Endometrial microvascular endothelial cells (primary cell): ENCODE data around the gene CTXN3. TPM values are rescaled to one million over a fixed set of nuclear protein-coding genes. Genes with fewer than 3 reads are reported as not detected.

Source experiments
- in situ Hi-C: cut with HindIII; loops from 2 replicates; pipeline ENCODE4 v1.10.0; 2017; ENCODE audit warnings: low sequenced_read_pairs, low pct_unique_long_range_greater_than_20kb; ENCODE audit errors: inconsistent ontology term
- total RNA-seq: library from RNA; depleted of rRNA; stranded (reverse); fragments of >200 nt; gene quantifications from one replicate; pipeline ENCODE4 v1.2.3, GENCODE V29; 2015; ENCODE audit errors: inconsistent ontology term

Gene CTXN3
- total RNA-seq, 1 donor from 2014 or later, result not detected

DNA sequence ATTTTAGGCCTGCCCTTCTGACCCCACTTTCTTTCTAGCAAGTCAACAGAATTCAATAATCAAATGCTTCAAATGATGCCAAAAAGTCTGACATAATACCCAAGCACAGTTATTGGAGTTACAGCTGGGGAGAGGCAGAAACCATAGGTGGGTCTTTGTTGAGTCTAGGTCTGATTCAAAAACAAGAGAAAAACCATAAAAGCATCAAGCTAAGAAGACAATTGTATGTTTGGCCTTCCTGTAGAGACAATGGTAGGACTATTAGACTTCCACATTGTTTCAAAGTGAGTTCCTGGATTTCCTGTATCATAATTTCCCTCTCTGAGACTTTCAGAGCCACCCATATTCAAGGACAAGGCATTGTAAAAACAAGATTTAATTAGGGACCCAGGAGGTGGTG is 37.5 kb downstream of the CTXN3 start:
- in situ Hi-C loops, result no loop called here

DNA sequence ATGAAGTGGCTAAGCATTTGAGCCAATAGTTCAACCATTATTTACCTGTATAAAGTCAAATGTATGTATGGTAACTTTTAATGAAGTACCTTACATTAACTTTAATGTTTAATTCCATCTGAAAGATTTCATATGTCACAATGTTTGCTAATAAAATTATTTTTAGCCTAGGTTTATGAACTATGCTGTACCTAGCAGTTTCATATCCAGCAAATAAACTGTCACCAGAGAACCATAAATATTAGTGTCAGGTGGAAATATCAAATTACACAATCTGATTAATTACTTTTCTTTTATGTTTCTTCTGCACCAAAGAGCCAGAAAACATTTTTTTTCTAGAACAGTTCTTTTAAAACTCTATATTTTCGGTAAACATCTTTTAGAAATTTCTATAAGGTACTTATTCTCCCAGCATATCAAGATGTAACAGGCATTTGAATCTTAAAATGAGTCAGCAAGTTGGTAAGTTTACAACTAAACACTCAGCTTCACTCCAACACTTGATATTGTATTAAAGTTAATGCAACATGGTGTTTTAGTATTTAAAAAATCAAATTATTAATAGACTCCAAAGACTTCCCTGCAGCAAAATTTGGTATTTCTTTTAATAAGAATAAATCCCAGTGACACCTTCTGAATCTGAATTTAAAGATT is 45.8 kb downstream of the CTXN3 start:
- in situ Hi-C loops, result no loop called here

DNA sequence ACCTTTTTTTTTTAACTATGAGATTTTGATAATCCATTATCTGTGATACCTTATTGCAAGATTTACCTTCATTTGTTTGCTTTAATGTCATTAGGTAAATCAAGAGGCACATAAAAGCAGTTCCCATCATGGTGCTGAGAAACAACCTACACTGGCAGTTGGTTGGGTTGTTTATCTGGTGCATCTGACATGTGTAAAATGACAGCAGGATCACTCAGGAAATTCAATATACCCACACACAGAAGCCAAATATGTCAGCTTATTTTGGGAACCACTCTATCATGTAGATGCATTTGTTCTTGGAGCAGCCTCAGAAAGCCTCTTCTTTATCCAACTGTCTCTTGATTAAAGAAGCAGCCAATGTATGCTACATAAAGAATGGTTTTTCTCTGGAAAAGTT is 46.5 kb downstream of the CTXN3 start:
- in situ Hi-C loops, result no loop called here

DNA sequence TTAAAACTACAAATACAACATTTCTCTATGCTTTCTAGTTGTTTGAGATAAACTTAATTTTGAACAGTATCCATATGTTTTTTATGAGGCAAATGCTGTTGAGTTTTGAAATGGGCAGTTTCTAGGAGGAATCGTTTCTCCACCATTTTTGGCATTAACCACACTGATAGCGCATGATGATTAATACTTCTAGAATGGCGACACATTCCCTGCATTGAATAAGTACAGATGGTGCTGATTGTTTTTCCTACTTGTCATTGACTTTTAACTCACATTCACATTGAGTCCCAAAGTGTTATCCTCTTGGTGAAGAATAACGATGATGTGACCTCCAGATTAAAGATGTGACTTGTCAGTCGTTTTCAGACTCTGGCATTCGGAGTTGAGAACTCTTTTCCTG is 47.8 kb downstream of the CTXN3 start:
- in situ Hi-C loops, result no loop called here

DNA sequence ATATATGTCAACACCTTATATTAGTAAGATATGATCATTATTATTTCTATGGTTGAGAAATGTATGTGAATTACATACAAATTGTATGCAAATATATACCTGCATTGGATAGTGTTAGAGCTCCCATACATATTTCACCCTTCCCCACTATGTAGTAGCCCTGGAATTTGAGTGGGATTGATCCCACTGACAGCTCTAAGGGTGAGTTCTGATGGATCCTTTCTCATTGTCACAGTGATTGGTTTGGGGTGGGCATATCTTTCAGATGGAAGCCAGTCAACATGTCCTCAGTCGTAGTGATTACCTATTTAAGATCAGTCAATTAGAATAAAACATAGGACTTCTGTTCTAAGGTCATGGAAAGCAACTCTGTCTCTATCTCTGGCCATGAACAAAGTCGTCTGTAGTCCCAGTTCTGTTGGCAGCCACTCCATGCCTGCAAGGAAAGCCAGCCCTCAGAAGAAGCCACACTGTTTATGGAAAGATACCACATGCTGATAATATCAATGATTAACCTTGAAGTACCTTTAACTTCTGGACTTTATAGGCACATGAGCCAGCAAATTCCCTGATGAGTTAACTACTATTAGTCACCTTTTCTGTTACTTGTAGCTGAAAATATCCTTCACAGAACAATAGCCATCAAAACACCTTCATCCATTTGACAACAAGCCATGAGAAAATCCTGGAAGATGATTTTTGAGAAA is 49.2 kb downstream of the CTXN3 start:
- in situ Hi-C loops, result no loop called here

DNA sequence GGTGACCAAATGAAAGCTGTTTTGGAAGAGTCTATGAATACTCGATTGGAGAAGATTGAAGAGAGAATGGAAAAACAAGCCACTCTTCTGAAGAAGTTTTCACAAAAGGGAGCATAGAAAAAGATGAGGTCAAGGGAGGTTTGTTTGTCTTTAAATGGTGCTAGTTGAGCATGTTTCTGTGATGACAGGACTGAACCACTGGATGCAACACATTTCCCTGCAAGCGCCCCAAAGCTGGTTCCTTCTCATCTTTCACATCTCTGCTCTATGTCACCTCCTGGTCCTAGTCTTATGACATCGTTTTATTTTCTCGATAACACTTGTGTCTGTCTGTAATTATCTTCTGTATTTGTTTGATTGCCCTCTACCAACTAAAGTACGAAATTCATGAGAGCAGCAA is 50.5 kb downstream of the CTXN3 start:
- in situ Hi-C loops, result no loop called here

DNA sequence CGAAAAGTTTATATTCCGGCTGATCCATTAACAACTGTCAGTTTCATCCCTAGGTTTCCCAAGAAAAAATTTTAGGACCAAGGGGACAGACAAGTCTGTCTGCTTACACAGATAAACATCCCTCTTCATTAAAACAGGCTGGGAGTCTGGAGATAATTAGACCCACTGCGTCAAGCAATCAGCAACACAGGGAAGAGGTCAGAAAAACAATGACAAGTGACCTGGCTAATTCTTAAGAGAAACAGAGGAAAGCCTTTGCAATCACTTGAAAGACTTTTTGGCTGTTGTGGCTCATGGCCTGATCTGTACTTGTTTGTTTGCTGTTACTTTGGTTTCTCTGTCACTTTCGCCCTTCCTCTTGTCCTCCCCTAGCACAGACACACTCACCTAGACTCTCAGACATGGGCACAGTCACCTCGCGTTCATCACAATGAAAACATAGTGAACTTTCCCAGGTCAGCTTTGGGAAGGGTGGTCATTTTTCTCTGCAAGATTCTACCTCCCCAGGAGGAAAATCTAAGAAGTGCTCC is 51.4 kb downstream of the CTXN3 start:
- in situ Hi-C loops, result no loop called here

DNA sequence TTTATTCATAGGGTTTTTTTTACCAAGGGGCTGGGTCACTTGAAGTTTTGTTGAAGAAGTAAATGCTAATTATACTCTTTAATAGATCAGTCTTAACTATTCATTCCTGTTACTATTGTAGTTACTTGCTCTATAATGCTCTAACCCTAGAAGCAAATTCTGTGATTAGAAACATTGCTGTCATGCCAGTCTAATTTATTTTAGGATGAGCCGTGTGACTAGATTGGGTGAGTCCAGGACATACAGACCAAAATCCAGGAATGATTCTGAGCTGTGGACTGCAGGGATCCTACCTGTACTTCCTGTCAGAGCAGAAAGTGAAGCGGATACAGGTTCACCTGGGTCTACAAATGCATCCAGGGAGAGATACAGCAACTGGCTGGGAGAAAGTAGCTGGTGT is 53.6 kb downstream of the CTXN3 start:
- in situ Hi-C loops, result no loop called here

DNA sequence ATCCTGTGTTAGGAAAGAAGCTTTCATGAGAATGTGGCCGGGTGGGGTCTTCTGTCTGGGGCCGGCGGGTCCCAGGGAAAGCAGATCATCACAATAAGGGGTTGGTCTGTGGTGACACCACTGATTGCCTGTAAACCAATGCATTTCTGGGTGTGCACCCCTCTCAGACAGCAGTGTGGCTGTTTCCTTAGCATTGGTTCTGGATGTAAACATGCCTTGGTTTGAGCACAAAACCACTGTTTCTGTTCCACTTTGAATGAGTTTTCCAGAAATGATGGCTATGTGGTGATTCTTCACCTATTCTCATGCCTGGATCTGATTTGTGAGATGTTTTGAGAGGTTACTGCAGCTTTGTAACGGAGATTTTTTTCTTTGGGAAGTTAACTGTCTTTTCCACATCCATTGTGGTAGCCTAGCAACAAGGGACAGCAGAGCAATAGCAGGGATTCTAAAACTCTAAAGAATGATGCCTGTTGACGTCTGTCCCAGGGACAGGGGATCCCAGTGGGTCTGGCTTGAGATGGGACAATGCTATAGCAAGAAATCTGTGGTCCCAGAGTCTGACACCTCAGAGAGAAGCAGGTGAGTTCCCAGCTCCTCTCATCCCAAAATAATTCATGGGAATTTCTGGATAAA is 54.2 kb downstream of the CTXN3 start, which contains the start of gene CCDC192:
Gene CCDC192, plus strand, starts transcription at position 466 of the 636 bp plus-strand sequence. Its CDS starts 55 bp downstream, at position 521.
- in situ Hi-C loops, result no loop called here

DNA sequence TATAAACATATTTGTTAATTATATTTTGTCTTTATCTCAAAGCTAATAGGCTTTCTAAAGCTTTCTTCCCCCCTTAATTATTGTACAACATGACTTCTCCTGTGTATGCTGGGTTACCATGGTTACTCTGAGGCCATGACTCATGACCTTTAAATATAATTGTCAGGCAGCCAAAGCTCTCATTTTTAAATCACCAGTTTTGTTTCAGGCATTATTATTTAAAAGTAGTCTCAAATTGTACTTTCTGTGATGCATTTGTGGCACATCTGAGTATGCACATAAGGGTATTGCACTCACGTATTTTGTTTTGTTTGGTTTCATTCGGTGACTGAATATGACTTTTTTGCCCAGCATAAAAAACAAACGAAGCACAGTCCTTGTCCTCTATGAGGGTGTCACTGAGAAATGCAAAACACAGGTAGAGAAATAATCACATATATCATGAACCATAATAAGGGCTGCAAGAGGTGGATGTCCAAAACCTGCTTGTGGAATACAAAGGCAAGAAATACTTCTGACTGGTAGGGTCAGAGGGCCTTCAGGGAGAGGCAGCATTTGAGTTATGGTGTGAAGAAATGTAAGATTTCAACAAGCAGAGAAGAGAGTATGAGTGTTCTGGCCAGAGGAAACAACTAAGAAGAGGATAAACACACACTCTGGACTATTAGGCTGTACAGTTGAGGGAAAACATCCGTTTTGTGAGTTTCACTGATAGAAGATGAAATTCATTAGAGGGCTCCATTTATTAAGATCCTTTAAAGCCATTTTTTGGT is 56.4 kb downstream of the CTXN3 start:
- in situ Hi-C loops, result no loop called here

DNA sequence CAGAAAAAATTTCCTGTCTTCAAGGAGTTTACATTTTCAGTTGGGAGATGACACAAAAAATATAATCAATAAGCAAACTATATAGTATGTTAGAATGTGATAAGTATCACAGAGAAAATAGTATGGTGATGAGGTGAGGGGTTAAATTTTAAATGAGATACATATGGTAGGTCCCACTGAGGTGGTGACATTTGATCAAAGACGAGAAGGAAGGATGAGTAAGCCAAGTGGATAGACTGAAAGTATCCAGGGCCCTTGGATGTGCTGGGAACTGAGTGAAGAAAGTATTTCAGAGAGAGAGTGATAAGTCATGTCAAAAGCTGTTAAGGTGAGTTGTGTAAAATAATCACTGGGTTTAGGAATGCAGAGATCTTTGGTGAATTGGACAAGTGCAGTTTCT is 57.8 kb downstream of the CTXN3 start:
- in situ Hi-C loops, result no loop called here

DNA sequence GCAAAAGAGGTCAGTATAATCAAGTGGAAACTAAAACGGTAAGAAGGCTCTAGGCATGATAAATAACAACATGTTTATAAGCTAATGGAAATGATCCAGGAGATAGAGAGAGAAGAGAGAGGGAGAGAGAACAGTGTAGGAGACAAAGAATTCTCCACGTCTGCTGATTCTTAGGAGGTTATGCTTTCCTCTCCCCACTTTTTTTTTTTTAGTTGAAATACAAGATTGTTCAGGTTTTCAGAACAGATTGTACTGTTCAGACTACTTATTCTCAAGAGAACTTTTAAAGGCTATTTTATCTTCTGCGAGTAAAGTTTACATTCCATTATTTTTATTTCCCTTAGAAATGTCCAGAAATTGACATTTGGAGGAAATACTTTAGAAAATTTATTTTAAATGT is 58.3 kb downstream of the CTXN3 start:
- in situ Hi-C loops, result no loop called here

Other genes with a start within 250 kb of the CTXN3 start
- gene PRRC1, start 131.4 kb upstream of the CTXN3 start, total RNA-seq, result 39.7 TPM
- gene CCDC192, start 54.3 kb downstream of the CTXN3 start, total RNA-seq, result not detected